KBM-7 (cell line): Measurements from ENCODE around the gene PDE10A.

ENCODE experiments used
- DNase-seq: peaks from one replicate; pipeline ENCODE4 v3.0.0-alpha.2; 2015
- in situ Hi-C: fragments of 300-500 bp; cut with MboI; formaldehyde crosslinking; loops from 2 replicates; pipeline ENCODE4 v1.14.3; 2020; ENCODE audit warnings: low sequenced_read_pairs, low pct_unique_long_range_greater_than_20kb, mixed read lengths

The PDE10A gene

DNA sequence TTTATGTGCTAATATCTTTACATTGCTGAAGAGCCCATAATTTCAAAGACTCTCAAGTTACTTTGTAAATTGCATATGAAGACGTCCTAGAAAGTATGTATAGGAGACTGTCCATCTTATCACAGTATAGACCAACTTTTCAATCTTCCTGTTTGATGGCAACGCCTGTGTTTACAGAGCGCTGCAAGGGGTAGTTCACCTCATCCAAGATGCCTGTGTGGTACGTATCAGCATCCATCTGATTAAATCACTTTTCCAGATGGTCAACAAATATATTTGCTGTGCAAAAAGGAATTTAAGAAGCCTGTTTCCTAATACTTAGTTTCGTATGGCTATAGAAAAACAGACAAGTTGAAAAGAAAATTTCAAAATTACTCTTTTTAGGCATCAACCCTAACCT, 17.9 kb upstream of the PDE10A start:
- in situ Hi-C loops: no loop called here

GRCh38 chr6:165679326-165679725, 16.3 kb upstream of the PDE10A start:
- DNase-seq: no peak
- in situ Hi-C loops: no loop called here

More for the DNA sequence above, 17.9 kb upstream of the PDE10A start:
- DNase-seq: no peak

GRCh38 chr6:165678904-165679303, 15.9 kb upstream of the PDE10A start:
- DNase-seq: no peak
- in situ Hi-C loops: no loop called here

DNA sequence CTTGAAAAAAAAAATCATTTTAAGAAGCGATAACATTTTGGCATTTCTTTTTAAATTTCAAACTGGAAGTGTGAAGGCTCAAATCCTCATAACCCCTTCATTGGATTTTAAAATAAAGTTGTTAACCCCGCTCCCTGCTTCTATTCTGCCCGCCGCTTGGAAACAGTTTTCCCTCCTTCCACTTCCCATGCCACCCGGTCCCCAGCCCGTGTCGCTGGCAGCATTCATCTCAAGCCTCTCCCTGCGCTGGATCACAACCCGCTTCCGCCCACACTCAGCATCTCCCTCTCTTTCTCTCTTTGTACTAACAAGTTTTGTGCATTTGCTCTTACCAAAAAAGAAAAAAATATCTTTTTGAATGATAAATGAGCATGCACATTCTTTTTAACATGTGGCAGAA, 15.4 kb upstream of the PDE10A start:
- no peak for DNase-seq
- in situ Hi-C loops: no loop called here

DNA sequence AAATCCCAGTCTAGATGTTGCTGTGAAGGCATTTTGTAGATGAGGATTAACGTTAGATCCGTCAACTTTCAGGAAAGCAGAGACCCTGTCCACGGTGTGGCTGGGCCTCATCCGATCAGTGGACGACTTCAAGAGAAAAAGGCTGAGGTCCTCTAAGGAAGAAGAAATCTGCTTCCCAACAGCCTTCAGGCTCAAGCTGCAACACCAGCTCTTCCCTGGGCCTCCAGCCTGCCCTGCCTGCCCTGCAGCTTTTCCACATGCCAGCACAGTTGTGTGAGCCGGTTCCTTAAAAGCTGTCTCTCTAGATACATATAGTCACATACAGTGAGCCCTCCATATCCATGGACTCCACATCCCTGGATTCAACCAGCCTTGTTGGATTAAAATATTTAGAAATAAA, 14.1 kb upstream of the PDE10A start:
- DNase-seq: no peak
- in situ Hi-C loops: no loop called here

GRCh38 chr6:165676435-165677068, 13.5 kb upstream of the PDE10A start:
- in situ Hi-C loops: no loop called here
- no peak for DNase-seq

DNA sequence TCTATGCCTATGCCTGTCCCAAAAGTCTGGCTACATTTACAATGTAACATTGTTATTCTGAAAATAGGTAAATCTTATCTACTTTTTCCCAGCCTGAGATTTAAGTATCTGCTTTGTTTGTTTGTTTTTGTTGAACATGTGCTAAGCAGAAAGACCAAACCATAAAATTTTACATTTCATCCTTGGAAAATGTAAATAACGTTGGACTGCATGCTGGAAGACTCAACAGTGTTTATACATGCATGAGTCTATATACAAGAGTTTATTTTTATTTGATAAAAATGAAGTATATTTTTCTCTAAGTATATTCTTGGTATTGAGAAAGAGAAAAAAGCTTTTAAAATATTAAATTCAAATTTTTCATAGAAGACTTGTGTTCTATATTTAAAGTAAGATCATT, 12.1 kb upstream of the PDE10A start:
- in situ Hi-C loops: no loop called here
- DNase-seq: no peak

DNA sequence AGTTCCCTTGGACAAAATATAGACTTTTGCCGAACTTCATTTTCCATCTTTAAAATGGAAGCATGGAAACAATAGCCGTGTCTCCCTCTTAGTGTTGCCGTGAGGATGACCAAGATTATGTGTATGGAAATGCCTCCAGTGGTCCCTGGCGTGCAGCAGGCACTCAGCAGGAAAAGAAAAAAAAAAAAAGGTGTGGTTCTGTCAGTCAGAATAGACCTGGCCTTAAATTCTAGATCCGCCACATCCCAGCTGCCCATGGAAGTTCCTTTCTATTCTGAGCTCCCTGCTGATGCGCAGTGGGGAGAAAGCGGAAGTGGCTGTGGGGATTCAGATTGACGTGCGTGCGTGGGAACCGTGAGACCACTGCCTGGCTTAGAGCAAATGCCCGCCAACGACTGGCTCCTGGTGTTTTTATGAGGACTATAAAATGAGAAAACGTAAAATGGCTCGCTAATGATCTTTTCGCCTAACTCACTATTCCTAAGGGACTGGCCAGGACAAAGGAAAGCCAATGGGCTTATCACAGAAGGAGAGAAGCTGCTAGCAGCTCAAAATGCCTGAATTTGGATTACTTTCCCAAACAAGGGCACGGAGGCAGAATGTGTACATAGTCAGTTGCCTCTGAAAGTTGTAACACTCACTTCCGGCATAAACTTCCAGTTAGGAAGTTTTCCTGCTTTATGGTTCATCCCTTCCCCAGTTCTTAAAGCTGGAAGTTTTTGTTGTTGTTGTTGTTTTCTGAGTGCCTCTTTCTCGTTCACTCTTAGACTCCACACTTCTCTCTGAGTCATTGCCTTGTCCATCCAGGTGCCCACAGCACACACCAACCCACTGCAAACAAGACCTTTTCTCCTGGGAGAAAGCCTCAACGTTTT, 11.4 kb upstream of the PDE10A start:
- DNase-seq: peak; percentile 14
- in situ Hi-C loops: no loop called here

GRCh38 chr6:165671222-165671768, 8.3 kb upstream of the PDE10A start:
- DNase-seq: no peak
- in situ Hi-C loops: no loop called here

GRCh38 chr6:165668951-165669350, 5.9 kb upstream of the PDE10A start:
- no peak for DNase-seq
- in situ Hi-C loops: no loop called here

DNA sequence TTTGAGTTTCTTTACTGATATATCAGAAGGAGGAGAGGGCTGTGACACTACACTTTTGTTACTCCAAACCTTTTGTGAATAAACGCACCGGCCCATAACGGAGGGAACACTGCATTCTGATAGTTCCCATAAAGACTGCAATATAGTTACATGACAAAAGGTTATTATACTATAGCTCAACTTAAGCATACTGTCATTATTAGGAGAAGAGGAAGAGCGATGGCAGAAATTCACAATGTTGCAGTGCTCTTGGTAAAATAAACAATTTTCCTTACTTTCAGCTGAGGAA, 2.3 kb upstream of the PDE10A start:
- no peak for DNase-seq
- in situ Hi-C loops: no loop called here

- in situ Hi-C loops: no loop called here
- DNase-seq: no peak
These were observed 1.7 kb upstream of the PDE10A start for GRCh38 chr6:165664559-165665383.

DNA sequence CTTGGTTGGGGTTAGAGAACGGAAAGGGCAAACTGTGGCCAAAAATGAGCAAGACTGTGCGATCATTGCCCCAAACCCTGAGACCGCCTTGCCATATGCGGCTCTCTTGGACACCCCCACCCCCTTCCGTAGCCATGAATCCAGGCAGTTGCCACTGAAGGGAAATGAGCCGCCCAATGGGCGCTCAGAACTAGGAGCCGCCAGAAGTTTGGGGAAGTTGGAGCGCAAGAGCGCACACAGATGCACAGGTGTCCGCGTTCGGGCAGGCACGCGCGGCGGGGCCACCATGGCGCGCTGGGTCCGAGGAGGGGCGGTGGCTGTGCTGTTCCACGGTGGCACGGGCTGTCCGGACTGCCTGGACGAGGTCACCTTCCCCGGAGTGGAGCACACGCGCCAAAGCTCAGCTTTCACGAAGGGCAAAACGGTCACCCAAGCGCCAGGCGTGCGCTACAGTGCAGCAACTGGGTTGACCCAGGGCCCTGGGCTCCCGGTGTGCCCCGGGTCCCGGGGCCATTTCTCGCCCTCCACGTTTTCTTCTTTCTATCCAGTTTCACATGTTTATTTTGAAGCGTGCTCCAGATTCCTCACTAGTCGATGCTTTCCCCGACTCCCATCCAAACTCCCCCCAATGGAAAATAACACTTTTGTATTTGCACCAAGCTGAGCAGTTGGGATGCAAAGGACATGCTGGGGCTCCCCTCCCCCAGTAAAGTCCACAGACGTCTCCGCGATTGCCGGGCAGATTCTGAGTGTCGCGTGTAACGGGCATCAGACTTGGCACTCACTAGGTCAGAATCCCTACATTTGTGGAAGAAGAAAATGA, 906 bp upstream of the PDE10A start:
- in situ Hi-C loops: no loop called here
- peak; percentile 3 for DNase-seq

DNA sequence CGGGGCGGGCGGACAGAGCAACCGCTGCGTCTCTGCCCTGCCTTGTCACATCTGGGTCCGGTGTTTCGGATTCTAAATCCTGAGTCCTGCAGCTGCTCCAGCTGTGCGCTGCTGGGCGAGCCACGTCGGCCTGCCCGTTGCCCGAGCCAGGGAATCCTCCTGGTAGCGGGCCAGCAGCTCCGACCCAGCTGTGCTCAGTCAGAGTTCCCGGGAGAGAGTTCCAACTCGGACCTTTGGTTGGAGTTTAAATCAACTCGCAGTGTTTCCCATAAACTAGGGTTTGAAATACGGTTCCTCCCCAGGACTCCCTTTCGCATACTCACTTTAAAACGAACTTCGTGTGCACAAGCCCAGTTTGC, 315 bp upstream of the PDE10A start:
- peak; percentile 37 for DNase-seq

DNA sequence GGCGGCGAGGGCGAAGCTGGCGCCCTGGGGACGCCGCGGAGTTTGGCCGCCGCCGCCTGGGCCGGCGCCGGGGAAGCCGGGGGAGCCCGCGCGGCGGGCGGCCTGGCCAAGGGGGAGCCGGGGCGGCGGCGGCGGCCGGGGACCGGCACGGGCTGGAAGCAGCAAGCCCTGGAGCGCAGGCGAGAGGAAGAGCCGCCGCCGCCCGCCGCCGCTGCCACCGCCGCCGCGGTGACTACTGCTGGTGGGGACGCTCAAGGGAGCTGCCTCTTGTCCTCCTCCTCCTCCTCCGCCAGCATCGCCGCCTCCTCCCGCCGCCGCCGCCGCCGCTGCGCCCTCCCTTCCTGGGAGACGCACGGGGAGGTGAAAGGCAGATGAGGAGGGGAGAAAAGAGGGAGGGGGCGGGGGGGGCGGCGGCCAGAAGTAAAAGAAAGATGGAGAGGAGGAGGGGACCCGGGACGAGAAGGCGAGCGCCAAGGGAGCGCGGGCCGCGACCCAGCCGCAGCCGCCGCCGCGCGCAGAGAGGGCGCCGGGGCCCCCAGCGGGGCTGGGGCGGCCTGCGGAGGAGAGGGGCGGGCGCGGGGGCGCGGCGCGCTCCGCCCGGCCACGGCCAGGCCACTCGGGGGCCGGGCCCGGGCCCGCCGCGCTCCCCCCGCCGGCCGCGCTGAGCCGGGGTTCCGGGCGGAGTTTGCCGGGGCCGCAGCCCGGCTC, 846 bp downstream of the PDE10A start:
- in situ Hi-C loops: no loop called here
- no peak for DNase-seq

More for the DNA sequence above, 315 bp upstream of the PDE10A start:
- in situ Hi-C loops: no loop called here

- DNase-seq: no peak
- in situ Hi-C loops: no loop called here
These were observed 1.4 kb downstream of the PDE10A start for GRCh38 chr6:165661664-165662025.

GRCh38 chr6:165660857-165661663, 2.0 kb downstream of the PDE10A start:
- in situ Hi-C loops: no loop called here

More at GRCh38 chr6:165660857-165661663, 2.0 kb downstream of the PDE10A start:
- no peak for DNase-seq
